DOHH2 (cell line): Measurements from ENCODE around the gene ERMN.

Source experiments
- H3F3A ChIP-seq: fragments of 200-600 bp; sonication (generic), shearing (Covaris generic); 2 replicates; pipeline ENCODE4 v1.6.0; 2016; ENCODE audit warnings: antibody characterized with exemption, mild to moderate bottlenecking; ENCODE audit not compliant: control insufficient read depth, insufficient read depth
- H3K27ac ChIP-seq: fragments of 200-600 bp; sonication (generic); 2 replicates; pipeline ENCODE4 v1.5.1; 2014; ENCODE audit warnings: low read depth, mild to moderate bottlenecking, low read length, moderate library complexity
- H3K27me3 ChIP-seq: fragments of 200-600 bp; sonication (generic); 2 replicates; pipeline ENCODE4 v1.6.1; 2014; ENCODE audit warnings: mild to moderate bottlenecking, low read length, mixed read lengths; ENCODE audit not compliant: control insufficient read depth
- H3K36me3 ChIP-seq: fragments of 200-600 bp; sonication (generic); 2 replicates; pipeline ENCODE4 v1.6.1; 2014; ENCODE audit warnings: mild to moderate bottlenecking, low read length, moderate library complexity, mixed read lengths; ENCODE audit not compliant: control insufficient read depth
- H3K4me1 ChIP-seq: fragments of 200-600 bp; sonication (generic); 2 replicates; pipeline ENCODE4 v1.6.1; 2014; ENCODE audit warnings: mild to moderate bottlenecking, low read length, mixed read lengths; ENCODE audit not compliant: control insufficient read depth
- H3K4me2 ChIP-seq: fragments of 200-600 bp; sonication (generic); 2 replicates; pipeline ENCODE4 v1.6.0; 2014; ENCODE audit warnings: mild to moderate bottlenecking, low read length, moderate library complexity
- H3K4me3 ChIP-seq: fragments of 200-600 bp; sonication (generic); 2 replicates; pipeline ENCODE4 v1.5.1; 2014; ENCODE audit warnings: mild to moderate bottlenecking, low read length, mixed read lengths
- H3K79me2 ChIP-seq: fragments of 200-600 bp; sonication (generic); 2 replicates; pipeline ENCODE4 v1.6.1; 2014; ENCODE audit warnings: mild to moderate bottlenecking, low read length, mixed read lengths; ENCODE audit not compliant: control insufficient read depth
- H3K9me2 ChIP-seq: fragments of 200-600 bp; sonication (generic); replicated peaks from 2 replicates; pipeline ENCODE4 v1.6.1; 2014; ENCODE audit warnings: mild to moderate bottlenecking, low read length, mixed read lengths; ENCODE audit not compliant: control insufficient read depth
- H3K9me3 ChIP-seq: fragments of 200-600 bp; sonication (generic); 2 replicates; pipeline ENCODE4 v1.6.1; 2014; ENCODE audit warnings: antibody characterized with exemption, low read length, mixed read lengths; ENCODE audit not compliant: control insufficient read depth, insufficient read depth
- H4K20me1 ChIP-seq: fragments of 200-600 bp; sonication (generic); 2 replicates; pipeline ENCODE4 v1.6.0; 2014; ENCODE audit warnings: low read depth, mild to moderate bottlenecking, antibody characterized with exemption, low read length, moderate library complexity; ENCODE audit not compliant: control insufficient read depth, insufficient read depth
- CTCF ChIP-seq: fragments of 200-600 bp; sonication (generic); IDR thresholded peaks from one replicate; pipeline ENCODE4 v1.5.1; 2014; ENCODE audit warnings: antibody characterized with exemption, mild to moderate bottlenecking, low read depth, low read length; ENCODE audit not compliant: poor library complexity, severe bottlenecking
- EZH2phosphoT487 ChIP-seq: fragments of 200-600 bp; sonication (generic); IDR thresholded peaks from 2 replicates; pipeline ENCODE4 v1.6.1; 2017; ENCODE audit warnings: borderline replicate concordance, mild to moderate bottlenecking, antibody characterized with exemption, low read length, moderate library complexity, mixed read lengths

Gene ERMN

GRCh38 chr2:157364257-157364974, 38.8 kb upstream of the ERMN start:
- Histone ChIP-seq H4K20me1 (no peaks in the 10 kb centered on the region), H3K9me3 (peaks cover 15% of the 10 kb centered on the region), H3K79me2 (no peaks in the 10 kb centered on the region), H3K4me1 (peaks cover 20% of the 10 kb centered on the region), H3K36me3 (no peaks in the 10 kb centered on the region; the same call in 1 of the 2 replicates), H3K9me2 (no peaks in the 10 kb centered on the region), H3K27ac (no peak overlapping the region), H3K4me3 (peak overlapping the region; percentile 29), H3K4me2 (peak overlapping the region; percentile 54), H3K27me3 (no peaks in the 10 kb centered on the region), H3F3A (no peaks in the 10 kb centered on the region)
- TF ChIP-seq CTCF (no peak), EZH2phosphoT487 (no peak)

GRCh38 chr2:157363612-157364101, 38.0 kb upstream of the ERMN start:
- Histone ChIP-seq H3K27ac (no peak overlapping the region), H4K20me1 (no peaks in the 10 kb centered on the region), H3K4me1 (peaks cover 20% of the 10 kb centered on the region), H3K27me3 (no peaks in the 10 kb centered on the region), H3K4me2 (peak overlapping the region; percentile 54), H3K36me3 (no peaks in the 10 kb centered on the region; the same call in 1 of the 2 replicates), H3K79me2 (no peaks in the 10 kb centered on the region), H3F3A (no peaks in the 10 kb centered on the region), H3K9me3 (peaks cover 15% of the 10 kb centered on the region), H3K9me2 (no peaks in the 10 kb centered on the region), H3K4me3 (peak overlapping the region; percentile 29)
- TF ChIP-seq CTCF (no peak), EZH2phosphoT487 (no peak)

GRCh38 chr2:157362627-157363026, 37.0 kb upstream of the ERMN start:
- H3K27ac ChIP-seq = no peak overlapping the region
- H3K4me3 ChIP-seq = no peak overlapping the region
- no peak for TF ChIP-seq CTCF
- no peak for TF ChIP-seq EZH2phosphoT487
- H4K20me1 ChIP-seq = no peaks in the 10 kb centered on the region
- H3F3A ChIP-seq = no peaks in the 10 kb centered on the region
- H3K4me1 ChIP-seq = peaks cover 20% of the 10 kb centered on the region
- H3K79me2 ChIP-seq = no peaks in the 10 kb centered on the region
- no peaks in the 10 kb centered on the region for H3K9me2 ChIP-seq
- peaks cover 15% of the 10 kb centered on the region for H3K9me3 ChIP-seq
- H3K4me2 ChIP-seq = no peak overlapping the region
- H3K36me3 ChIP-seq = no peaks in the 10 kb centered on the region; the same call in 1 of the 2 replicates
- no peaks in the 10 kb centered on the region for H3K27me3 ChIP-seq
